Right lobe of liver (tissue), 6 donors: ENCODE data around the gene EEIG2. TPM values are rescaled to one million over a fixed set of nuclear protein-coding genes. Genes with fewer than 3 reads are reported as not detected.
A peak's percentile ranks its signal among the peaks of the same experiment; 100 is the strongest.
"Not testable (repeated sequence)": the region's sequence is repeated elsewhere in the genome, so short reads cannot be mapped to it uniquely, and the experiment has no call there.

Experiments
- ATAC-seq, 4 donors: fragments of 200-7000 bp; cut with Tn5 transposase; one replicate each; pipeline ENCODE4 v1.9.1; 2020; ENCODE audit warnings: mild to moderate bottlenecking in 4 of 4, moderate library complexity in 4 of 4
- DNase-seq, 3 donors: peaks; one replicate each; pipeline ENCODE4 v3.0.0-alpha.2; 2020
- H3K27ac ChIP-seq, 3 donors: fragments of 200-600 bp; one replicate each; pipeline ENCODE4 v1.8.0; 2022
- H3K27me3 ChIP-seq, 2 donors: fragments of 200-600 bp; one replicate each; pipeline ENCODE4 v1.8.0; 2022
- H3K36me3 ChIP-seq, 4 donors: fragments of 200-600 bp; sonication (generic) in 1 of 4; one replicate each; pipeline versions ENCODE4 v1.5.1 to v1.8.0; 2017 to 2022; ENCODE audit warnings: control low read depth in 1 of 4
- H3K4me1 ChIP-seq, 4 donors: fragments of 200-600 bp; sonication (generic) in 1 of 4; one replicate each; pipeline versions ENCODE4 v1.5.1 to v1.8.0; 2017 to 2022; ENCODE audit warnings: control low read depth in 1 of 4
- H3K4me3 ChIP-seq, 3 donors: fragments of 200-600 bp; one replicate each; pipeline ENCODE4 v1.8.0; 2022
- H3K9me3 ChIP-seq, 4 donors: fragments of 200-600 bp; sonication (generic) in 1 of 4; one replicate each; pipeline versions ENCODE4 v1.5.1 to v1.8.0; 2017 to 2022; ENCODE audit warnings: control low read depth in 1 of 4
- CTCF ChIP-seq, 4 donors: fragments of 200-600 bp in 3 of 4; fragments of 450-650 bp in 1 of 4; IDR thresholded peaks; one replicate each; pipeline versions ENCODE4 v1.5.1 to v1.8.0; 2016 to 2022; ENCODE audit warnings: antibody characterized with exemption in 4 of 4, mild to moderate bottlenecking in 2 of 4
- POLR2A ChIP-seq: fragments of 450-650 bp; IDR thresholded peaks from one replicate; pipeline ENCODE4 v1.6.1; 2017; ENCODE audit warnings: antibody characterized with exemption, mild to moderate bottlenecking
- WGBS: methylation state at CpG from one replicate; pipeline ENCODE4 v1.1.6; 2018; ENCODE audit warnings: low coverage, low lambda C conversion rate; ENCODE audit not compliant: insufficient coverage; ENCODE audit errors: missing lambda C conversion rate; 5-methylcytosine and 5-hydroxymethylcytosine counted together
- intact Hi-C, 2 donors: fragments of 100-400 bp; cut with DNase I; formaldehyde crosslinking; loops; one replicate each; pipeline versions ENCODE4 v1.11.2 to v1.14.1; 2022
- total RNA-seq, 6 experiments: library from RNA; depleted of rRNA in 2 of 6; stranded (reverse); fragments of >200 nt in 2 of 6; fragmentation: NEBNext Ultra II Directional in 3 of 6; extraction: Animal tissue kit (Norgen Biotek cat#: 25700) in 3 of 6; gene quantifications; one replicate each; pipeline versions ENCODE4 v1.1.0 to v1.2.4, GENCODE V29; 2016 to 2023
- donor health status: DM: no; HTN: yes; CAD: no.
- donor health status: DM: no; HTN: no; CAD: no.
- donor health status: DM: no; HTN: no; CAD: no.
- donor health status: DM: no; HTN: yes; CAD: no.
- donor health status: DM: no; HTN: yes; CAD: no.

The EEIG2 gene
- total RNA-seq, 6 experiments from 2014 or later, result 0.88 to 6.5 (median 2.6) TPM

DNA sequence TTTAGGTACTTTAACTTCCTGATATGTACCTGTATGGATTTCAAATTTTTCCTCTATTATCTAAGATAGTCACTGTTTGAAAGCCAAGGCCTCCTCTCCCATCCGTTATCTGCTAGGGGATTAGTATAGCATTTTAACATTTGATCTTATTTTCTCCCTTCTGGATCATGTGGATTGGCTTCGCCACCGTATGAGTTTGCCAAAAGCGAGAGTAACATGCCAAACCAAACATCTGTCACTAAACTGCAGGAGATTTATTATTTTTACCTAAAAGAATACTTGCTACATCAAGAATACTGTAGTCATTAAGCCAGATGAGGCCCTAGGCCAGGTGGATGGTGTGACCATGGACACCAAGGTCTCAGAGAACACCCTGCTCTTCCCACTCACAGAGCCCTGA, 28.5 kb upstream of the EEIG2 start:
- ATAC-seq, result peak in 1 of 4 donors; percentile 20
- Histone ChIP-seq H3K36me3 (no peaks in the 10 kb centered on the region), H3K9me3 (no peaks in the 10 kb centered on the region), H3K27ac (no peak overlapping the region), H3K4me1 (no peaks in the 10 kb centered on the region), H3K27me3 (no peaks in the 10 kb centered on the region), H3K4me3 (no peak overlapping the region)
- intact Hi-C loops, result no loop called here
- TF ChIP-seq CTCF (IDR thresholded peaks at IDR 0.05), result no peak
- no peak for TF ChIP-seq POLR2A
- no peak for DNase-seq
- 26% methylated on average over 4 of the region's 4 CpGs for WGBS

GRCh38 chr1:108532730-108533129, 27.2 kb upstream of the EEIG2 start:
- no peak overlapping the region for H3K27ac ChIP-seq
- WGBS, result 67% methylated on average over 4 of the region's 4 CpGs
- TF ChIP-seq POLR2A (no peak), CTCF (IDR thresholded peaks at IDR 0.05) (no peak)
- no peaks in the 10 kb centered on the region for H3K36me3 ChIP-seq
- no peaks in the 10 kb centered on the region for H3K4me1 ChIP-seq
- ATAC-seq, result no peak
- no peak overlapping the region for H3K4me3 ChIP-seq
- no peak for DNase-seq
- intact Hi-C loops, result no loop called here
- H3K27me3 ChIP-seq, result no peaks in the 10 kb centered on the region
- H3K9me3 ChIP-seq, result no peaks in the 10 kb centered on the region

GRCh38 chr1:108533351-108534083, 26.4 kb upstream of the EEIG2 start:
- DNase-seq (no peak), ATAC-seq (no peak)
- Histone ChIP-seq H3K4me1 (no peaks in the 10 kb centered on the region), H3K27ac (no peak overlapping the region), H3K27me3 (no peaks in the 10 kb centered on the region), H3K36me3 (no peaks in the 10 kb centered on the region), H3K4me3 (no peak overlapping the region), H3K9me3 (no peaks in the 10 kb centered on the region)
- intact Hi-C loops, result no loop called here
- WGBS, result 50% methylated on average over 10 of the region's 10 CpGs
- TF ChIP-seq POLR2A, result no peak
- TF ChIP-seq CTCF (IDR thresholded peaks at IDR 0.05), result no peak

DNA sequence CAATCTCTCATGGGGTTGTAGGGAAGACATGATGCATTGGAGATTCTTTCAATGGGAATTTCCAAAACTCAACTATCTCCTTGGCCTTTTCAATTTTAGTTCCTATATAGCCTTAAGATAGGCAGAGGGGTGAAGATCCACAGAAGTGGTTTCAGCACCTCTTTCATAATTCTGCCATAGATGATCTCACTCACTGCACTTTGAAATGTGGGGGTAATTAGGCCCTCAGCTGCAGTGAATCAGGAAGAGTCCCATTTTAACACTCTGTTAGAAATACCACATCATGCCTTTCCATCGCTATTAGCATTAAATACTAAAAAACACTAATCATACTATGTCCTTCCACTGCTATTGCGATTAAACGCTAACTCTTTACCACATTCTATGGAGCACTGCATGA, 25.1 kb upstream of the EEIG2 start:
- ATAC-seq (no peak), DNase-seq (no peak)
- TF ChIP-seq POLR2A (no peak), CTCF (IDR thresholded peaks at IDR 0.05) (no peak)
- Histone ChIP-seq H3K4me3 (no peak overlapping the region), H3K27ac (no peak overlapping the region), H3K27me3 (no peaks in the 10 kb centered on the region), H3K36me3 (no peaks in the 10 kb centered on the region), H3K9me3 (no peaks in the 10 kb centered on the region), H3K4me1 (no peaks in the 10 kb centered on the region)
- WGBS, result 81% methylated on average over 3 of the region's 3 CpGs
- intact Hi-C loops, result no loop called here

GRCh38 chr1:108535315-108535897, 24.5 kb upstream of the EEIG2 start:
- H3K36me3 ChIP-seq, intact Hi-C loops, H3K4me3 ChIP-seq, H3K27me3 ChIP-seq, H3K27ac ChIP-seq, H3K4me1 ChIP-seq, ATAC-seq, DNase-seq, H3K9me3 ChIP-seq: not testable (repeated sequence)
- WGBS, result 86% methylated on average over 3 of the region's 6 CpGs

DNA sequence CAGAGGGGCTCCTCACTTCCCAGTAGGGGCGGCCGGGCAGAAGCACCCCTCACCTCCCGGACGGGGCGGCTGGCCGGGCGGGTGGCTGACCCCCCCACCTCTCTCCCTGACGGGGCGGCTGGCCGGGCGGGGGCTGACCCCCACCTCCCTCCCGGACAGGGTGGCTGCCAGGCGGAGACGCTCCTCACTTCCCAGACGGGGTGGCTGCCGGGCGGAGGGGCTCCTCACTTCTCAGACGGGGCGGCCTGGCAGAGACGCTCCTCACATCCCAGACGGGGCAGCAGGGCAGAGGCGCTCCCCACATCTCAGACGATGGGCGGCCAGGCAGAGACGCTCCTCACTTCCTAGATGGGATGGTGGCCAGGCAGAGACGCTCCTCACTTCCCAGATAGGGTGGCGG, 23.9 kb upstream of the EEIG2 start:
- H3K4me3 ChIP-seq, intact Hi-C loops, H3K27me3 ChIP-seq, H3K27ac ChIP-seq, H3K4me1 ChIP-seq, H3K36me3 ChIP-seq, ATAC-seq, DNase-seq, H3K9me3 ChIP-seq: not testable (repeated sequence)
- WGBS, result 100% methylated on average over 1 of the region's 27 CpGs

GRCh38 chr1:108536791-108537190, 23.1 kb upstream of the EEIG2 start:
- H3K36me3 ChIP-seq, H3K27ac ChIP-seq, H3K4me3 ChIP-seq, H3K27me3 ChIP-seq, intact Hi-C loops, DNase-seq, H3K9me3 ChIP-seq, H3K4me1 ChIP-seq, ATAC-seq: not testable (repeated sequence)
- WGBS, result 74% methylated on average over 4 of the region's 4 CpGs
